K562 (cell line): Measurements from ENCODE around the gene DMAC2L. TPM values are rescaled to one million over a fixed set of nuclear protein-coding genes. Genes with fewer than 3 reads are reported as not detected.
A peak's percentile ranks its signal among the peaks of the same experiment; 100 is the strongest.

Experiments used
- CBX3 ChIP-seq, 2 experiments: IDR thresholded peaks; 1 replicate in 1 of 2; 2 replicates in 1 of 2; pipeline ENCODE4 v1.6.1; 2012; ENCODE audit warnings: inconsistent platforms in 2 of 2, low read length in 2 of 2, borderline replicate concordance in 1 of 2, control low read depth in 1 of 2
- CC2D1A ChIP-seq: fragments of 450-650 bp; IDR thresholded peaks from 2 replicates; pipeline ENCODE4 v1.6.1; 2017; ENCODE audit warnings: mild to moderate bottlenecking
- CGGBP1 ChIP-seq: fragments of 250-450 bp; sonication (Bioruptor Pico); IDR thresholded peaks from 2 replicates; pipeline ENCODE4 v1.9.0; 2021; ENCODE audit warnings: mild to moderate bottlenecking
- CLOCK ChIP-seq: fragments of 250-450 bp; sonication (Bioruptor Pico); IDR thresholded peaks from 2 replicates; pipeline ENCODE4 v1.4.0; 2020; ENCODE audit warnings: mild to moderate bottlenecking, moderate library complexity, borderline replicate concordance
- DPF2 ChIP-seq: fragments of 450-650 bp; IDR thresholded peaks from 2 replicates; pipeline ENCODE4 v1.6.1; 2016
- ETV5 ChIP-seq: sonication (generic); formaldehyde crosslinking; IDR thresholded peaks from 2 replicates; pipeline ENCODE4 v1.4.0; 2020; ENCODE audit warnings: low read depth, mild to moderate bottlenecking, missing genetic modification reagents
- HDGF ChIP-seq: fragments of 450-650 bp; IDR thresholded peaks from 2 replicates; pipeline ENCODE4 v1.6.1; 2016
- HMGN3 ChIP-seq: IDR thresholded peaks from 2 replicates; pipeline ENCODE4 v1.6.1; 2011; ENCODE audit warnings: borderline replicate concordance, low read depth, mild to moderate bottlenecking, mixed read lengths, low read length; ENCODE audit not compliant: insufficient read length; ENCODE audit errors: extremely low read depth
- IRF2 ChIP-seq: sonication (generic); formaldehyde crosslinking; IDR thresholded peaks from 2 replicates; pipeline ENCODE4 v1.8.1; 2022; ENCODE audit warnings: mild to moderate bottlenecking, missing genetic modification reagents
- JUND ChIP-seq, 2 experiments: IDR thresholded peaks; 2 replicates in 1 of 2; 3 replicates in 1 of 2; pipeline ENCODE4 v1.6.1; 2011; ENCODE audit warnings: borderline replicate concordance in 2 of 2, low read depth in 2 of 2, low read length in 2 of 2, improper control_type of control experiment in 1 of 2, missing biosample characterization in 1 of 2, missing genetic modification characterization in 1 of 2, missing genetic modification reagents in 1 of 2
- KDM1A ChIP-seq, 2 experiments: fragments of 450-650 bp; IDR thresholded peaks; 2 replicates each; pipeline ENCODE4 v1.6.1; 2016; ENCODE audit warnings: mild to moderate bottlenecking in 2 of 2
- LARP7 ChIP-seq: fragments of 450-650 bp; IDR thresholded peaks from 2 replicates; pipeline ENCODE4 v1.6.1; 2016
- MXD1 ChIP-seq: fragments of 250-450 bp; sonication (Bioruptor Pico); IDR thresholded peaks from 2 replicates; pipeline ENCODE4 v1.8.0; 2021; ENCODE audit warnings: borderline replicate concordance, mild to moderate bottlenecking, moderate library complexity; ENCODE audit not compliant: poor library complexity, severe bottlenecking
- POLR3G ChIP-seq: IDR thresholded peaks from 2 replicates; pipeline ENCODE4 v1.6.1; 2011; ENCODE audit not compliant: insufficient read length, insufficient replicate concordance; ENCODE audit errors: extremely low read depth
- RUNX1 ChIP-seq: sonication (generic); IDR thresholded peaks from 2 replicates; pipeline ENCODE4 v1.6.1; 2016; ENCODE audit warnings: antibody characterized with exemption, low read depth
- YBX1 ChIP-seq: fragments of 450-650 bp; IDR thresholded peaks from 2 replicates; pipeline ENCODE4 v1.7.1; 2016; ENCODE audit warnings: mild to moderate bottlenecking
- ZNF316 ChIP-seq: fragments of 450-650 bp; IDR thresholded peaks from 2 replicates; pipeline ENCODE4 v1.6.1; 2016
- ZNF592 ChIP-seq: fragments of 450-650 bp; IDR thresholded peaks from 2 replicates; pipeline ENCODE4 v1.6.1; 2017; ENCODE audit warnings: antibody characterized with exemption, mild to moderate bottlenecking
- ZNF707 ChIP-seq: fragments of 250-450 bp; sonication (Bioruptor Pico); conservative IDR thresholded peaks from 2 replicates; pipeline ENCODE4 v1.8.0; 2022; ENCODE audit warnings: inconsistent platforms, mild to moderate bottlenecking, moderate library complexity
- ZNF780A ChIP-seq: fragments of 250-450 bp; sonication (Bioruptor Pico); IDR thresholded peaks from 2 replicates; pipeline ENCODE4 v1.5.0; 2021; ENCODE audit warnings: mild to moderate bottlenecking
- polyA plus RNA-seq, 8 experiments: library from polyadenylated mRNA; depleted of rRNA in 4 of 8; stranded (reverse) in 5 of 8; unstranded in 3 of 8; fragments of >200 nt; fragmentation: Nextera tagmentation in 2 of 8; fragmentation: Illumina TruSeq in 1 of 8; extraction: Ambion mirVana in 2 of 8; extraction: Trizol in 1 of 8; gene quantifications; 2 replicates each; pipeline versions ENCODE4 v1.2.1 to v1.2.3, GENCODE V29; 2011 to 2014; ENCODE audit warnings: inconsistent platforms in 1 of 8, missing spikeins in 1 of 8
- total RNA-seq, 7 experiments: library from RNA; depleted of rRNA in 6 of 7; stranded (reverse); fragments of >200 nt in 6 of 7; fragmentation: Illumina TruSeq in 2 of 7; extraction: Trizol in 2 of 7; gene quantifications; 2 replicates each; pipeline versions ENCODE4 v1.2.1 to v1.2.3, GENCODE V29; 2011 to 2021; ENCODE audit warnings: low replicate concordance in 1 of 7

Gene DMAC2L
- total and polyA plus RNA-seq, 9 of the 15 experiments (the other 6 are each of a cell fraction or from before 2014, with no cell fraction given): 4.0 to 37.2 (median 9.3) TPM

GRCh38 chr14:50321009-50321660, 9.0 kb downstream of the DMAC2L start (continued):
- no peak for TF ChIP-seq HDGF
- no peak for TF ChIP-seq CGGBP1 (CRISPR knock-in tag)
- no peak for TF ChIP-seq POLR3G
- no peak for TF ChIP-seq KDM1A (IDR thresholded peaks at IDR 0.05)
- TF ChIP-seq ZNF592: no peak
- TF ChIP-seq LARP7: no peak
- TF ChIP-seq IRF2: no peak
- TF ChIP-seq HMGN3: no peak
- TF ChIP-seq JUND (IDR thresholded peaks at IDR 0.05; ENCODE audit: borderline replicate concordance, low read depth, low read length): peak; percentile 98
- peak; percentile 96 for TF ChIP-seq JUND (tag; IDR thresholded peaks at IDR 0.05; ENCODE audit: borderline replicate concordance, low read depth, low read length)
- peak; percentile 38; the same call in 1 of the 2 replicates for TF ChIP-seq CC2D1A
- no peak for TF ChIP-seq CBX3 (IDR thresholded peaks at IDR 0.05; ENCODE audit: borderline replicate concordance in 1 of 2, low read length in 2 of 2)
- TF ChIP-seq ZNF316: peak; percentile 21; the same call in 1 of the 2 replicates
- no peak for TF ChIP-seq CLOCK (CRISPR knock-in tag)
- TF ChIP-seq ZNF707 (CRISPR knock-in tag): no peak
- no peak for TF ChIP-seq RUNX1
- peak; percentile 91 for TF ChIP-seq DPF2
- TF ChIP-seq ETV5: 0 out of 2 replicates have a peak, but pooled peaks have one; percentile 35
- TF ChIP-seq MXD1 (CRISPR knock-in tag): no peak
- no peak for TF ChIP-seq YBX1
- no peak for TF ChIP-seq ZNF780A
